Activated naive CD4-positive, alpha-beta T cell treated with anti-CD3 and anti-CD28 coated beads, Interleukin-2, amount 50 U/mL, for 24 hours (primary cell): ENCODE data around the gene CLEC2B.
"Not testable (repeated sequence)": the region's sequence is repeated elsewhere in the genome, so short reads cannot be mapped to it uniquely, and the experiment has no call there.

ENCODE experiments used
- H3K27ac Mint-ChIP-seq: one replicate; pipeline ENCODE4 v1.8.0; 2021; ENCODE audit warnings: mild to moderate bottlenecking, mixed read lengths
- H3K27me3 Mint-ChIP-seq: one replicate; pipeline ENCODE4 v1.8.0; 2021; ENCODE audit warnings: mixed read lengths
- H3K36me3 Mint-ChIP-seq: one replicate; pipeline ENCODE4 v1.8.0; 2021; ENCODE audit warnings: mixed read lengths
- H3K4me1 Mint-ChIP-seq: one replicate; pipeline ENCODE4 v1.8.0; 2021; ENCODE audit warnings: mixed read lengths
- H3K4me3 Mint-ChIP-seq: one replicate; pipeline ENCODE4 v1.8.0; 2021; ENCODE audit warnings: mild to moderate bottlenecking, mixed read lengths
- H3K9me3 Mint-ChIP-seq: one replicate; pipeline ENCODE4 v1.8.0; 2021; ENCODE audit warnings: mixed read lengths

The CLEC2B gene

GRCh38 chr12:9881246-9881645, 12.1 kb upstream of the CLEC2B start, which contains the start of gene KLRF2:
TSS of gene KLRF2 (plus strand) at chr12:9881489. CDS start at chr12:9881596, 107 bp downstream.
- H3K27me3 Mint-ChIP-seq, result no peaks in the 10 kb centered on the region
- no peaks in the 10 kb centered on the region for H3K9me3 Mint-ChIP-seq
- H3K36me3 Mint-ChIP-seq, result no peaks in the 10 kb centered on the region
- H3K27ac Mint-ChIP-seq, result no peak within 1 kb of the TSS
- no peak within 1 kb of the TSS for H3K4me3 Mint-ChIP-seq
- H3K4me1 Mint-ChIP-seq, result peaks cover 5% of the 10 kb centered on the region

- no peak overlapping the region for H3K27ac Mint-ChIP-seq
- no peak overlapping the region for H3K4me3 Mint-ChIP-seq
- H3K36me3 Mint-ChIP-seq, result no peaks in the 10 kb centered on the region
- no peaks in the 10 kb centered on the region for H3K27me3 Mint-ChIP-seq
- peaks cover 5% of the 10 kb centered on the region for H3K4me1 Mint-ChIP-seq
- H3K9me3 Mint-ChIP-seq, result no peaks in the 10 kb centered on the region
Observed at GRCh38 chr12:9880532-9881078, 11.5 kb upstream of the CLEC2B start.

- not testable (repeated sequence) for H3K9me3 Mint-ChIP-seq, H3K27ac Mint-ChIP-seq, H3K36me3 Mint-ChIP-seq, H3K4me3 Mint-ChIP-seq, H3K27me3 Mint-ChIP-seq
- H3K4me1 Mint-ChIP-seq, result peaks cover 14% of the 10 kb centered on the region
Observed at GRCh38 chr12:9876120-9876519, 7.0 kb upstream of the CLEC2B start.

- Mint-ChIP-seq H3K4me3 (no peak overlapping the region), H3K27me3 (no peaks in the 10 kb centered on the region), H3K27ac (no peak overlapping the region), H3K4me1 (peaks cover 23% of the 10 kb centered on the region), H3K9me3 (no peaks in the 10 kb centered on the region), H3K36me3 (no peaks in the 10 kb centered on the region)
Observed at GRCh38 chr12:9872742-9873141, 3.6 kb upstream of the CLEC2B start.

GRCh38 chr12:9872162-9872561, 3.0 kb upstream of the CLEC2B start:
- Mint-ChIP-seq H3K27ac (no peak overlapping the region), H3K4me1 (peaks cover 23% of the 10 kb centered on the region), H3K36me3 (no peaks in the 10 kb centered on the region), H3K4me3 (no peak overlapping the region), H3K9me3 (no peaks in the 10 kb centered on the region), H3K27me3 (no peaks in the 10 kb centered on the region)

GRCh38 chr12:9870286-9870866, 1.2 kb upstream of the CLEC2B start:
- Mint-ChIP-seq H3K27me3 (no peaks in the 10 kb centered on the region), H3K9me3 (no peaks in the 10 kb centered on the region), H3K27ac (peak overlapping the region; percentile 100), H3K4me1 (peaks cover 25% of the 10 kb centered on the region), H3K4me3 (peak overlapping the region; percentile 98), H3K36me3 (no peaks in the 10 kb centered on the region)

- Mint-ChIP-seq H3K27ac (peak overlapping the region; percentile 100), H3K27me3 (no peaks in the 10 kb centered on the region), H3K4me1 (peaks cover 39% of the 10 kb centered on the region), H3K4me3 (peak overlapping the region; percentile 98), H3K9me3 (no peaks in the 10 kb centered on the region), H3K36me3 (peaks cover 4% of the 10 kb centered on the region)
Observed at GRCh38 chr12:9868951-9869306, 225 bp downstream of the CLEC2B start.

GRCh38 chr12:9868311-9868801, 798 bp downstream of the CLEC2B start:
- Mint-ChIP-seq H3K4me3 (peak overlapping the region; percentile 98), H3K36me3 (peaks cover 10% of the 10 kb centered on the region), H3K27ac (peak overlapping the region; percentile 100), H3K27me3 (no peaks in the 10 kb centered on the region), H3K4me1 (peaks cover 42% of the 10 kb centered on the region), H3K9me3 (peaks cover 5% of the 10 kb centered on the region)

- Mint-ChIP-seq H3K27ac (peak overlapping the region; percentile 95), H3K4me1 (peaks cover 50% of the 10 kb centered on the region), H3K9me3 (peaks cover 9% of the 10 kb centered on the region), H3K27me3 (no peaks in the 10 kb centered on the region), H3K36me3 (peaks cover 18% of the 10 kb centered on the region), H3K4me3 (peak overlapping the region; percentile 96)
Observed at GRCh38 chr12:9867531-9867930, 1.6 kb downstream of the CLEC2B start.

GRCh38 chr12:9866860-9867269, 2.3 kb downstream of the CLEC2B start:
- Mint-ChIP-seq H3K36me3 (peaks cover 21% of the 10 kb centered on the region), H3K27ac (peak overlapping the region; percentile 95), H3K4me1 (peaks cover 52% of the 10 kb centered on the region), H3K9me3 (peaks cover 9% of the 10 kb centered on the region), H3K27me3 (no peaks in the 10 kb centered on the region), H3K4me3 (peak overlapping the region; percentile 96)

- Mint-ChIP-seq H3K4me1 (peaks cover 54% of the 10 kb centered on the region), H3K36me3 (peaks cover 25% of the 10 kb centered on the region), H3K9me3 (peaks cover 9% of the 10 kb centered on the region), H3K4me3 (peak overlapping the region; percentile 96), H3K27ac (peak overlapping the region; percentile 91), H3K27me3 (no peaks in the 10 kb centered on the region)
Observed at GRCh38 chr12:9864913-9865675, 4.1 kb downstream of the CLEC2B start.

GRCh38 chr12:9858135-9858534, 11.0 kb downstream of the CLEC2B start:
- no peaks in the 10 kb centered on the region for H3K27me3 Mint-ChIP-seq
- peaks cover 48% of the 10 kb centered on the region for H3K36me3 Mint-ChIP-seq
- no peak overlapping the region for H3K27ac Mint-ChIP-seq
- peaks cover 81% of the 10 kb centered on the region for H3K4me1 Mint-ChIP-seq
- peaks cover 3% of the 10 kb centered on the region for H3K9me3 Mint-ChIP-seq
- H3K4me3 Mint-ChIP-seq, result no peak overlapping the region

GRCh38 chr12:9856894-9857293, 12.3 kb downstream of the CLEC2B start:
- Mint-ChIP-seq H3K9me3 (no peaks in the 10 kb centered on the region), H3K27ac (no peak overlapping the region), H3K4me1 (peaks cover 76% of the 10 kb centered on the region), H3K36me3 (peaks cover 50% of the 10 kb centered on the region), H3K4me3 (no peak overlapping the region), H3K27me3 (no peaks in the 10 kb centered on the region)

GRCh38 chr12:9856151-9856550, 13.0 kb downstream of the CLEC2B start:
- no peaks in the 10 kb centered on the region for H3K27me3 Mint-ChIP-seq
- peaks cover 72% of the 10 kb centered on the region for H3K4me1 Mint-ChIP-seq
- H3K9me3 Mint-ChIP-seq, result no peaks in the 10 kb centered on the region
- H3K27ac Mint-ChIP-seq, result no peak overlapping the region
- no peak overlapping the region for H3K4me3 Mint-ChIP-seq
- H3K36me3 Mint-ChIP-seq, result peaks cover 51% of the 10 kb centered on the region

- no peak overlapping the region for H3K4me3 Mint-ChIP-seq
- H3K27me3 Mint-ChIP-seq, result no peaks in the 10 kb centered on the region
- peaks cover 48% of the 10 kb centered on the region for H3K36me3 Mint-ChIP-seq
- no peak overlapping the region for H3K27ac Mint-ChIP-seq
- peaks cover 37% of the 10 kb centered on the region for H3K4me1 Mint-ChIP-seq
- peaks cover 5% of the 10 kb centered on the region for H3K9me3 Mint-ChIP-seq
Observed at GRCh38 chr12:9851927-9852326, 17.2 kb downstream of the CLEC2B start.

- Mint-ChIP-seq H3K27me3 (no peaks in the 10 kb centered on the region), H3K36me3 (peaks cover 46% of the 10 kb centered on the region), H3K4me3 (no peak overlapping the region), H3K4me1 (peaks cover 28% of the 10 kb centered on the region), H3K27ac (peak overlapping the region; percentile 38), H3K9me3 (peaks cover 5% of the 10 kb centered on the region)
Observed at GRCh38 chr12:9851050-9851449, 18.1 kb downstream of the CLEC2B start.
